Cardiac septum (tissue), 1 donor: ENCODE results near the gene RACGAP1. TPM values are rescaled to one million over a fixed set of nuclear protein-coding genes. Genes with fewer than 3 reads are reported as not detected.
A peak's percentile ranks its signal among the peaks of the same experiment; 100 is the strongest.

Source experiments
- DNase-seq: peaks from one replicate; pipeline ENCODE4 v3.0.0-alpha.2; 2020; ENCODE audit warnings: low spot score
- intact Hi-C: fragments of 100-400 bp; cut with DNase I; formaldehyde crosslinking; loops from one replicate; pipeline ENCODE4 v1.14.0; 2022
- total RNA-seq: library from RNA; stranded (reverse); fragmentation: NEBNext Ultra II Directional; extraction: Animal tissue kit (Norgen Biotek cat#: 25700); gene quantifications from one replicate; pipeline ENCODE4 v1.2.1, GENCODE V29; 2021
- donor health status: DM: no; HTN: no; CAD: no.

RACGAP1 gene
- total RNA-seq, 1 donor from 2014 or later, result 2.6 TPM

DNA sequence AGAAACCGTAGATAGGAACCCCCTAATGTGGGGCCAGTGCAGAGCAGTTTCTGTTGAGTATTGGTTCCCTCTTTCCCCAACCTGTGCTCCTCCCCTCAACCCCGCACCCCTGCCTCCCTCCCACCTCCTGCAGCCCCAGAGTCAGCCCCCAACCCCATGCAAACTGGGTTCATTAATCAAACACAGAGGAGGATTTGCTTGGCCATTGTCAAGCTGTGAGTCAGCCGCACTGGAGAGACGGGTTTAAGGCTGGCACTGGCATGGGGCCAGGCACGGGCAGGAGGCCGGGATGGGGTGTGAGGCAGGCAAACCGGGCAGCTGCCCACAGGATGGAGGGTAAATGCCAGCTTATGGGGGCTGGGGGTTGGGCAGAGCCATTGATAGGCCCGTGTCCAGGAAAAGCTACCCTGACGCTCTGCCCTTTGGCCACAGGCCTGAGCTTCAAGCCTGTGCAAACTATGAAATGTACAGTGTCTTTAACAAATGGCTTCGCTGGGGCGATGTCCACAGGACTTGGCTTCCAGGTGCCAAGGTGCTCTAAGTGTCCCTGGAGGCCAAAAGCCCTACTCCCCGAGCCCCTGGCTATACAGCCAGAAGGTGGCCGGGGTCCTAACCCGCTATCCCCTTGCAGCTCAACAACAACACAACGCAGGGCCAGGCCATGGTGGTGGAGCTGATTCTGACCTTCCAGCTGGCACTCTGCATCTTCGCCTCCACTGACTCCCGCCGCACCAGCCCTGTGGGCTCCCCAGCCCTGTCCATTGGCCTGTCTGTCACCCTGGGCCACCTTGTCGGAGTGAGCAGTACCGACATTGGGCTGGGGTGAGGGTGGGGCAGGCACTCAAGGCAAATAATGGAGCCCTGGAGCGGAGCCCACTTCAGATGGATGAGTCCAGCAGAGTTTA is 62.2 kb downstream of the RACGAP1 start:
- DNase-seq, result peak; percentile 84
- intact Hi-C loops, result loop anchor here (2.0 to 10.0 kb wide), 2 partner anchors 94 to 188 kb away; no protein-coding TSS in a partner anchor

DNA sequence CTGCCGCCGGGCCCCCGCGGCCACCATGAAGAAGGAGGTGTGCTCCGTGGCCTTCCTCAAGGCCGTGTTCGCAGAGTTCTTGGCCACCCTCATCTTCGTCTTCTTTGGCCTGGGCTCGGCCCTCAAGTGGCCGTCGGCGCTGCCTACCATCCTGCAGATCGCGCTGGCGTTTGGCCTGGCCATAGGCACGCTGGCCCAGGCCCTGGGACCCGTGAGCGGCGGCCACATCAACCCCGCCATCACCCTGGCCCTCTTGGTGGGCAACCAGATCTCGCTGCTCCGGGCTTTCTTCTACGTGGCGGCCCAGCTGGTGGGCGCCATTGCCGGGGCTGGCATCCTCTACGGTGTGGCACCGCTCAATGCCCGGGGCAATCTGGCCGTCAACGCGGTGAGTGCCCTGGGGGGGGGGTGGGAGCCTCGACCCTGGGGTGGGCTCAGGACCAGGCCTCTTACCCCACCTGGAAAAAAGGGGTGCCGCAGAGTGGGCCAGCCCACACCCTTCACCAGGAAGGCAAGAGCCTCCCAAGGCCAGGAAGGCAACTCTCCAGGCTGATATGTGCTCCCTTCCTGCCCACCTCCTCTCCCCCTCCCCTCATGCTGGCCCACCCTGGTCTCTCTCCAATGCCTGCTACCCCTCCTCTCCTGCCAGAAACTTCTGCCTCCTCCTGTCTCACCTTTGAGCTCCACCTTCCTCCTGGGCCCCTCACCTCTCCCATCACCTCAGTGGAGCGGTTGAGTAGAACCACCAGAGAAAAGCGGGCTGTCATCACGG is 63.1 kb downstream of the RACGAP1 start:
- intact Hi-C loops, result loop anchor here (2.0 to 10.0 kb wide), 2 partner anchors 93 to 187 kb away; no protein-coding TSS in a partner anchor
- DNase-seq, result no peak

DNA sequence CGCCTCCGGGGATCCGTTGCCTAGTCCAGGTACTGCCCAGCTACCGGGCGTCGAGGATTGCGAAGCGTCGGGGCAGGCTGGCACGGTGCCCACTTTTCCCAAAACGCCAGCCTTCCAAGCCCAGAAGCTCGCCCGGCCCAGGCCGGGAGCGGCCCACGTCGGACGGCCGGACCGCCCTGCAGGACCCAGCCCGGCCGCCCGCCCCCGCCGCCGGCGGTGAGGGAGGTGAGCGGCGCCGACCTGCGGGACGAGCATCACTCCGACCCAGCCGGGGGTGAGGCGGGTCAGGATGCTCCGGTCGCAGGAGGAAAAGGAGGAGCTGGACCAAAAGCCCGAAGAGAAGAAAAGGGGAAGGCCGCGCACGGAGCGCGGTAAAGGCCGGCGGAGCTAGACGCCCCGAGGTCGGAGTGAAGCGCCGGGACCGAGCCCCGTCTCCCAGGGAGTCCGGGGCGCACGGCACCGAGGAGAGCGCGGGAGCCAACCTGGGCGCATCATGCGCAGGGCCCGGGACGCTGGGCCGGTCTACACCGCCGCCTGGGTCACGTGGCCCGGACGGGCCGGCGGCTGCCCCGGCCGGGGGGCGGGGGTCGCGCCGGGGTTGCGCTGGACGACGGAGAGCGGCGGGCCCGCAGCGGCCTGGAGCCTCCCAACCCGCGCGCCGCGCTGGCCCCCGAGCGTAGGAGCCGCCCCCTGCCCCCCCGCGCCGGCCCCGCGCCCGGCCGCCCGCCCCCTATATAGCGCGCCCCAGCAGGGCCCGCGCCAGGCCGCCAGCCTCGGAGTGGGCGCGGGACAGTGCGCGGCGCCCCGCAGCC is 64.0 kb downstream of the RACGAP1 start, which contains the start of gene AQP5:
Gene AQP5, plus strand, starts transcription at position 762 of the 812 bp plus-strand sequence. CDS start 146 bp downstream, outside the sequence.
- intact Hi-C loops, result loop anchor here (10.0 kb wide), 1 partner anchor 187 kb away; no protein-coding TSS in a partner anchor
- no peak for DNase-seq

DNA sequence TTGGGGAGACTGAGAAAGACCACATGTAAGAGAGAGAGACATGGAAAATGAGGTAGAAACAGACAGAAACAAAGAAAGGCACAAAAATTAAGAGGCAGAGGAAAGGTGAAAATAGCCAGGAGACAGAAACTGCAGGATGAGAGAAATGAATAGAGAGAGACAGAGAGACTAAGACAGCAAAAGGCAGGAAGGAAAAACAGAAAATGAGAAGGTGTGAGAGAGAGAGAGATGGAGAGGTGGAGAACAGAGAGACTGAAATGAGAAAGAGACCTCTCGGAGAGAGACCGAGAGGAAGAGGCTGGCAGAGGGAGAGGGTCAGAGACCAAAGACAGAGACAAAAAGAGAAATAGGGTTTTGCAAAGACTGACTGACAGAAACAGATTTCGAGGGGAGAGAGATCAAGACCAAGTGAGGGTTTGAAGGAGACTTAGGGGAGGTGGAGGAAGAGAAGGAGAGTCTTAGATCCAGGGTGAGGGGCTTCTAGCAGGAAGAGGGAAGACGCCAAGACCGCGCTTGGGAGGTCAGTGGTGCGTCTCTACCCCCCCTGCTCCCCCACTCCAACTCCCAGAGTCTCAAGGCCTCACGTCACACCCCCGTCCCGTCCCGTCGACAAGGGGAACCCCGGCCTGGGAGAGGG is 64.7 kb downstream of the RACGAP1 start:
- intact Hi-C loops, result loop anchor here (10.0 kb wide), 1 partner anchor 186 kb away; no protein-coding TSS in a partner anchor
- no peak for DNase-seq

DNA sequence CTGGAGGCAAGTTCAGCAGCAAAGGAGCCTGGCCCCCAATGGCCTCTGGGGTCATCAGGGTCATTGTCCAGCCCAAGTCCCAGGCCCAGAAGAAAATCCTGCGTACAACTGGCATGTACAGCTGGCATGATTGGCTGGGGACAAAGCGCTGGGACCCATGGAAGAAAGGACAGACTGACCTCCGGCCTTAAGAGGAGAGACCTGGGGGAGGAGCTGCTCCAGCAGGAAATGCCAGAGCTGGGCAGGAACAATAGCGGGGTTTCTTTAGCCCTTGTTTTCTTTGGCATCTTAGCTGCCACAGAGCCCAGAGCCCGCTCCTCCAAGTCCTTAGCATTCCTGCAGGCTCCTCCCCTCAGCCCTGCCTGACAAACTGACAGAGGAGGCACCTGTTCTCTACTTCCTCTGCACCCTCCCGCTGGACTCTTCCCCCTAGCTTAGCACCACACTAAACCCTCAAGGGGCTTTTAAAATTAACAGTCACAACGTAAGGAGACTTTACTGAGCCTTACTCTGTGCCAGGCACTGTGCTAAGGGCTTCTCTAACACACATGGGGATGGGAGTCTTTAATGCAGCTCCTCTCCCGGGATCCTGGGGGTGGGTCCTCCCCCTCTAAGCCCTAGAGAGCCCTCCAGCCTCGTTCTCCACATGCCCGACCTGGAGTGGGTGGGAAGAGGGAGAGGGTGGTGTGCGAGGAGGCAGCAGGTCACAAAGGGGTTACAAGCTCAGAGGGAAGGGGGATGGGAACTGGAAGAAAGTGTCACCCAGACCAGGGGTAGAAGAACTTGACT is 65.4 kb downstream of the RACGAP1 start:
- DNase-seq, result no peak
- intact Hi-C loops, result loop anchor here (10.0 kb wide), 1 partner anchor 185 kb away; no protein-coding TSS in a partner anchor

DNA sequence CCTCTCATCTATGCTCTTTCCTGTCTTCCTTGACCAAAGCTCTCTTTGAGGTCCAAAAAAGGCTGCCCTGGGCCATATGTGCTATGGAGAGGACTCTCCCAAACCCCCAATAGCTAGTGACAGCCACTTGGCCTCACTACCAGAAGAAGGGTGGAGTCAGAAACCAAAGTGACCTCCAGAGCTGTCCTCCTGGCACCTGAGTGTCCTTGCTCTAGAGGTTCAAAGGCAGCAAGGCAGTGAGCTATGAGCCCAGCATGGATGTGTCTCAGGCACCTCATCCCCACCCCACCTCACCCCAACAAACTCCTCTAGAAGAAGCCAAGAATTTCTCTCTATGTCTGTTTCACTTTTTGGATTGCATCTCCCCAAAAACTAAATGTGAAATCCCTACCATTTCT is 67.7 kb downstream of the RACGAP1 start:
- intact Hi-C loops, result no loop called here
- no peak for DNase-seq

DNA sequence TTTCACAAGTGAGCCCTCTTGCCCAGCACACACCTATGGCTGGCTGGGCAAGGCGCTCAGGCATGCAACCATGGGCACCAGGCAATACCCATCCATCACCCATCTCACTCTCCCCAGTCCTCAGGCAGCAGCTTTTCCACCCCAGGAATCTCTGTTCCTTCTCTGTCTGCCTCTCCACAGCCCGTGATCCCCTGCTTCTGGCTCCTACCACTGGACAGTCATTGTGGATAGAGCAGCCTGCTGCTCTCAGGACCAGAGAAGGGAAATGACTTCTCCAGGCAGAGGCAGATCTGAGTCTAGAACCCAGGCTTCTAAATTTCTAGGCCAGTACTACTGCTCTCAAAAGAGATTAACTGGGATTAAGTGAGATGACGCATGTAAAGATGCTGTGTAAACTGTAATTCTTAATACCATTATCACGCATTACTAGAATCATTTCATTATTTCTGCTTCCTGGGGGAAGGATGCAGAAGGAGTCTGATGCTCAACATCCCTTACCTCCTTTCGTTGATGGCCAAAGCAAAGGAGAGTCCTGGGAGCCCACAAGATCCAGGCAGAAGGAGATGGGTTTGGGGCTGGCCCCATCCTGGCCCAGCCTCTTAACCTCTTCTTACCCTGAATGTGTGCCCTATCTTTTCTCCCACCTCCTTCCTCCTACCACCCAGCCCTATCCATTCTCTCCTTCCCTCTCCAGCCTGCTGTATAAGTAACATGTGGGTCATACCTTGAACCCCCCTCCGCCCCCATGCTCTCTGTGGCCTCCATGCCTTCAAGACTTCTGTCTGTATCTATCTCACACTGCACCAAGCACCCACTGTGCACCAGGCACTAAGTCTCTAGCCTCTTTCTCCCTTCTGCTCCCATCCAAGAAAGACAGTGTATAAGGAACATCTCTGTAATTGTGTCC is 68.4 kb downstream of the RACGAP1 start:
- intact Hi-C loops, result no loop called here
- no peak for DNase-seq

DNA sequence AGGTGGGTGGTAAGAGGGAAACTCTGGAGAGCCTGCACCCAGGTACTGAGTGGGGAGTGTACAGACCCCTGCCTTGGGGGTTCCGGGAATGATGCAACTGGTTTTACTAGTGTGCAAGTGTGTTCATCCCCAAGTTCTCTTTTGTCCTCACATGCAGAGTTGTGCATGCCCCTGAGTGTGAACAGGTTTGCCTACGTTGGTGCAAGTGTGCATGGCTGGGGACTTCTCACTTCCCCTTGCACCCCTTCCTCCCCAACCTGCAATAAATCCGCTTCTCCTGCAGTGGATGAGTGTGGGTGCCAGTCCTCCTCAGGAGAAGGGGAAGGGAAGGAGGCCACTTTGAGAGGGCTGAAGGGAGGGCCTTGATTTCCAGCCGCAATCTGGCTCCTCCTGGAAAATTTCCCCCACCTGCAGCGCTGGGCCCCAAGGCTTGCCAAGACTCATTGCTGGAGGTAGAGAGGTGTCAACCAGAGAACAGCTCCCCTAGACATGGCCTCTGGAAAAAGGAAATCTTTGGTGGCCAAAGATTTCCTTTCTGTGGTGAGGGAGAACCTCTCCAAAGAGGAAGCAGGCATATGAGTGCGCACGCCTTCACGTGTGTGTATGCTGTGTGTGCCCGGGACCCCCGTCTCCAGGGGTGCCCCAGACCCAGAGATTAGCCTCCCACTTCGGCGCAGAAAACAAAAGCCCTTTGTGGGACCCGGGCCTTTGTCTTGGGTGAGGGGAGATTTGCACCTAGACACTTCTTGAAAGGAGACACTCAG is 69.2 kb downstream of the RACGAP1 start:
- intact Hi-C loops, result no loop called here
- DNase-seq, result no peak

DNA sequence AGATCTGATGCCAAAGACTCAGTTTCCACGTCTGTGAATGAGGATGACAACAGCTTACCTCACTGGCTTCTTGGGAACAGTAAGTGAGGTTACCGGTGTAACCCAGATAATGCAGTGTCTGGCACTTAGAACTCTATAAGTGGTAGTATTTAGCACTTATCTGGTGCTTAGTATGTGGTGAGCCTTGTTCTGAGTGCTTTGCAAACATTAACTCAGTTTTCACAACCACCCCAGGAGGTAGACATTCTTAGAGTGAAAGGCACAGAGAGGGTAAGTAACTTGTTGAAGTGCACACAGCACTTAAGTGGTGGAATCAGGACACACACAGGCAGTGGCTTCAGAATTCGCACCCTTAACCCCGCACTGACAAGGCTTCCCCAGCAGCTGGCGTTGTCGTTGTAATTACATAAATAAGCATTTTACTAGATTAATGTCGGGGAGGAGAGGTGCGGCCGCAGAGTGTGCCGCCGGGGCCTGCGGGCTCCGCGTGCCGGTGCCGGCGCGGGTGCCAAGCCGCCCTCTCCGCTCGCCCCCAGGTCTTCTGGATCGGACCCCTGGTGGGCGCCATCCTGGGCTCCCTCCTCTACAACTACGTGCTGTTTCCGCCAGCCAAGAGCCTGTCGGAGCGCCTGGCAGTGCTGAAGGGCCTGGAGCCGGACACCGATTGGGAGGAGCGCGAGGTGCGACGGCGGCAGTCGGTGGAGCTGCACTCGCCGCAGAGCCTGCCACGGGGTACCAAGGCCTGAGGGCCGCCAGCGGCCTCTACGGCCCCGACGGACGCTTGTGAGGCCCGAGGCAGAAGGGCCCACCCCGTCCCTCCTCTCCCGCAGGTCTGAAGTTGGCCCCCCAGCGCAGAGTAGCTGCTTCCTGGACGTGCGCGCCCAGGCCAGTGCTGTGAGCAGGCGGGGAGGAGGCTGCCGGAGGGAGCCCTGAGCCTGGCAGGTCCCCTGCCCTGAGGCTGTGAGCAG is 70.1 kb downstream of the RACGAP1 start:
- DNase-seq, result no peak
- intact Hi-C loops, result no loop called here

DNA sequence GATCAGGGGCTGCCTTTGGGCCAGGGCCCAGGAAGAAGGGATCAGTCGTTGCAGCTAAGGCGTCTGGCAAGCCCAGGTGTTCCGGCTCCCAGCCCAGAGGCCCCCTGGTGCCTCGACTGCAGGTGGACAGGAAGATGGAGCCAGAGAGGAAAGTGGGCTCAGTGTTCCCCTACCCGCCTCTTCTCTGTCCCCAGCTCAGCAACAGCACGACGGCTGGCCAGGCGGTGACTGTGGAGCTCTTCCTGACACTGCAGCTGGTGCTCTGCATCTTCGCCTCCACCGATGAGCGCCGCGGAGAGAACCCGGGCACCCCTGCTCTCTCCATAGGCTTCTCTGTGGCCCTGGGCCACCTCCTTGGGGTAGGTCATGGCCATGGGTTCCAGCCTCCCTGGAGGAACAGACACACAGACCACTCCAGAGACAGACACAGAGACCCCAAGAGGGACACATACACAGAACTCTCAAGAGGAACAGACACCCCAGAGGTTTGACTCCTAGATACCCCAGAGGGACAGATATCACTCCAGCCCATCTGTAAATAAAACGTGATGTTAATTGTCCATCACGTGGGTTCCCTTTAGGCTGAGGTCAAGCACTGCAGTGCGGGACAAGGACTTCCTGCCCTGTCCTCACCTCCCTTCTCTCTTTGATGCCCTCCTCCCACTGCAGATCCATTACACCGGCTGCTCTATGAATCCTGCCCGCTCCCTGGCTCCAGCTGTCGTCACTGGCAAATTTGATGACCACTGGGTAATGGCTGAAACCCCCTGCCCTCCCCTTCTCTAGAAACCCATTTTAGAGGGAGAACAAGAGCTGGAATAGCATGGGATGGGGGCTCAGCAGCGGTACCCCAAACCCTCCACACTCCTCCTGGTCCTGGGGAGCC is 71.1 kb downstream of the RACGAP1 start:
- intact Hi-C loops, result no loop called here
- DNase-seq, result no peak

DNA sequence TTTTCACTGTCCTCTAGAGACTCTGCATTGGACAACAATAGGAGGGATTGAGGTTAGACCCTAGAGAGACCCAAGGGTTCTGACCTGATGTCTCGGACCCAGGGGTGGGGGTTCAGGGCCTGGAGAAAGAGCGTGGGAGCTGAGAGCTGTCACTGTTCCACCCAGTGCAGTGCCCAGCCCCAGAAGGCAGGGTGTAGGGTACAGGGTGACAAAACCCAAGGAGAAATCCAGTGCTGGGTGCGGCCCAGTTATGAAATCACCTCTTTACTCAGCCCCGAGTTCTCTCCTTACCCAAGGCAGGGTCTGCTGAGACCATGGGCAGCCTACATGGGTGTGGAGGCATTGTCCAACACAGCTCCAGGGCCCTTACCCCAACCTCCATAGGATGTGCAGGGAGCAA is 72.1 kb downstream of the RACGAP1 start:
- no peak for DNase-seq
- intact Hi-C loops, result no loop called here

DNA sequence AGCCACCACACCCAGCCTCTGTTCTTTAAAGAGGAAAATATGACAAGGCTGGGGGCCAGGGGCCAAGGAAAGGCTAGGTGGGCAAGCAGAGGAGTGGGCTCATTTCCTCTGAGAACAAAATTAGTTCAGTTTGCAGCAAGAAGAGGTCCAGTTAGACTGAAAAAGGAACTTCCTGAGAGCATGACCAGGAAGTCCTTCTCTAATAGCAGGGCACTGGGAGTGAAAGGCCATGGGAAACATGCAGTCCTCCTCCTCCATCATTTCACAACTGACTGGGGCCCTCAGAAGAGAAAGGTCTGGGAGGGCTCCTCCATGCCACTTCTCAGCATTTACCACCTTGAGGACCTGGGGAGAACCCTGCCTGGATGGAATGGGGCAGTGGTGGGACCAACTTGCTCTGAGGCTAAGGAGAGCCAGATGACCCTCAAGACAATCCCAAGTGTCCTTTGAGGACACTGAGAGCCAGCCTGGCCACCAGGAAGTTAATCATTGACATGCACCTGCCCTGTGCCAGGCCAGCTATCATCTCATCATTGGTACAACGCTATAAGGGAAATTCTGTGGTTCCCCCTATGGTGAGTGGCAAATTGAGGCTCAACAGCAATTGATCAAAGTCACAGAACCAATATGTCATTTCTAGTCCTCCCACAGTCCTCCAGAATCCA is 72.8 kb downstream of the RACGAP1 start:
- intact Hi-C loops, result no loop called here
- DNase-seq, result peak; percentile 66

DNA sequence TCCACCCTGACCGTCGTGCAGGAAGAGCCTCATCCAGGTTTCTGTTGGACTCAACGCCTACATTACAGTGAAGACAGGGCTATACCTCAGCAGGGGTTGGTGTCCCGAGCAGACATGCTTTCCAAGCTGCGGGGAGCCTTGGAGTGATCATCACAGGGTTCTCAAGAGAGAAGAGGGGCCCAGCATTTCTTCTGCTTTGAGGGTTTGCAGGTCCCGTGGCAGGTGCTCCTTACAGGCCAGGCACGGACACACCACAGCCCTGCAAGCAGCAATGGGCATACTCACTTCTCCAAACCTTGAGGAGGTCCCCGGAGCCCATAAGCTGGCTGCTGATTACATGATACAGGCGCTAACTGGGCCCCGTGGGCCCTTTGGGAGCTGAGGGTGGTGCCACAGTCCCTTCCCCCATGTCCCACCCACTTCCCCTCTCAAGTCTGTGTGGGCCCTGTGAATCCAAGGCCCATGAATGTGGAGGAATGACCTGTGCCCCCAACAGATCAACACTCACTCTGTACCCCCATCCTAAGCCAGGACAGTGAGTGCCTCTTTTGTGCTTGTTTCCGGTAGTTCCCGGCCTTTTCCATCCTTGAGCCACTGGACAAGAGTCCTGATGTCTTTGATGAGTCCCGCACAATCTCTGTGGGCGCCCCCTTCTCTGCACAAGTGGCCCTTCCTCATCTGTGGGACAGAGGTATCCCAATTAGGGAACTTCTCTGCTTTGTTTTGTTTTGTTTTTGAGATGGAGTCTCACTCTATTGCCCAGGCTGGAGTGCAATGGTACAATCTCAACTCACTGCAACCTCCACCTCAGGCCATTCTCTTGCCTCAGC is 73.7 kb downstream of the RACGAP1 start:
- DNase-seq, result peak; percentile 64
- intact Hi-C loops, result no loop called here
